Central memory CD8-positive, alpha-beta T cell (primary cell): ENCODE results near the gene TMEM8B.

Source experiments
- ATAC-seq: fragments of 150-1000 bp; cut with Tn5 transposase; replicated peaks from 2 replicates; pipeline ENCODE4 v1.10.0; 2022; ENCODE audit warnings: mild to moderate bottlenecking, moderate FRiP score, moderate number of reproducible peaks; ENCODE audit not compliant: poor library complexity, severe bottlenecking; ENCODE audit errors: extremely low read depth
- DNase-seq, 2 donors: peaks; one replicate each; pipeline ENCODE4 v3.0.0; 2021; ENCODE audit warnings: low spot score in 2 of 2
- H3K27ac Mint-ChIP-seq: one replicate; pipeline ENCODE4 v1.8.0; 2022; ENCODE audit warnings: low read depth, mild to moderate bottlenecking, moderate library complexity, mixed read lengths
- H3K27me3 Mint-ChIP-seq: one replicate; pipeline ENCODE4 v1.8.0; 2022; ENCODE audit warnings: mixed read lengths
- H3K36me3 Mint-ChIP-seq: one replicate; pipeline ENCODE4 v1.8.0; 2022; ENCODE audit warnings: mild to moderate bottlenecking, moderate library complexity, mixed read lengths; ENCODE audit not compliant: insufficient read depth
- H3K4me1 Mint-ChIP-seq: one replicate; pipeline ENCODE4 v1.8.0; 2022; ENCODE audit warnings: mixed read lengths
- H3K4me3 Mint-ChIP-seq: one replicate; pipeline ENCODE4 v1.8.0; 2022; ENCODE audit warnings: mild to moderate bottlenecking, moderate library complexity, mixed read lengths
- H3K9me3 Mint-ChIP-seq: one replicate; pipeline ENCODE4 v1.8.0; 2022; ENCODE audit warnings: mixed read lengths

TMEM8B gene

DNA sequence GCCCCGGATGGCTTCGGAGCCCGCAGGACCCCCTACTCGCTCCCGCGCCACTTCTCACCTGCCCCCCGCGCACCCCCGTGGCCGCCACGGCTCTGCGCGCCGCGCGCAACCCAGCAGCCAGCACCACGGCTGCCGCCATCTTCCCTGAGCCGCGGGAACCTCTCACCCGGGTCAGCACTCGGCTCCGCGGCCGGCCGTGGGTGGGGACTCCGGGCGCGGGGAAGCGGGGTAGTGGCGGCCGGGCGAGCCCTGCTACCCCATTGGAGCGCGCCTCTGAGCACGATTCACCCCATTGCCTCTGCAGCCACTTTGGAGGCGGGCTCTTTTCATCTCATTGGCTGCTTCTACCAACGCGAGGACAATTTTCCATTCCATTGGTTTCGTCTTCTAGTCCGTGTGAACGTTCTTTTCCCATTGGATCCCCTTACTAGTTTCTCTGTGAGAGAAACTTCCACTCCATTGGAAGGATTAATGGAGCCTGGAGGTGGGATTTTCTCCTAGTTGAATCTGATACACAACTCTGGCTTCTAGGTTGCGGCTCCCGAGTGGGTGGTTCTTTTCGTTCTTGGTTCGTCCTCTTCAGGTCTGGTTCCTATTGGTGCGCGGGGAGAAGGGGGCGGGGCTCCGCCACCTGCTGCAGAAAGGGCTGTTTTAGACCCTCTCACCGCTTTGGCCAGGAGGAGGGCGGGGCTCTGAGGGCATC is 14.0 kb upstream of the TMEM8B start, which contains the start of gene HINT2:
TSS of gene HINT2 (minus strand) at position 202 of the 703 bp plus-strand sequence. CDS start at position 139, 63 bp downstream.
- Mint-ChIP-seq H3K4me1 (peaks cover 38% of the 10 kb centered on the region), H3K27me3 (no peaks in the 10 kb centered on the region), H3K4me3 (peak within 1 kb of the TSS; percentile 91), H3K27ac (peak within 1 kb of the TSS; percentile 83), H3K36me3 (peaks cover 27% of the 10 kb centered on the region), H3K9me3 (no peaks in the 10 kb centered on the region)
- ATAC-seq (peak; percentile 81), DNase-seq (peak; percentile 93 to 95)

- H3K27me3 Mint-ChIP-seq: no peaks in the 10 kb centered on the region
- no peak for DNase-seq
- no peaks in the 10 kb centered on the region for H3K9me3 Mint-ChIP-seq
- peaks cover 31% of the 10 kb centered on the region for H3K4me1 Mint-ChIP-seq
- peaks cover 22% of the 10 kb centered on the region for H3K36me3 Mint-ChIP-seq
- H3K4me3 Mint-ChIP-seq: no peak overlapping the region
- no peak for ATAC-seq
- no peak overlapping the region for H3K27ac Mint-ChIP-seq
Observed at GRCh38 chr9:35816708-35817107, 12.3 kb upstream of the TMEM8B start.

DNA sequence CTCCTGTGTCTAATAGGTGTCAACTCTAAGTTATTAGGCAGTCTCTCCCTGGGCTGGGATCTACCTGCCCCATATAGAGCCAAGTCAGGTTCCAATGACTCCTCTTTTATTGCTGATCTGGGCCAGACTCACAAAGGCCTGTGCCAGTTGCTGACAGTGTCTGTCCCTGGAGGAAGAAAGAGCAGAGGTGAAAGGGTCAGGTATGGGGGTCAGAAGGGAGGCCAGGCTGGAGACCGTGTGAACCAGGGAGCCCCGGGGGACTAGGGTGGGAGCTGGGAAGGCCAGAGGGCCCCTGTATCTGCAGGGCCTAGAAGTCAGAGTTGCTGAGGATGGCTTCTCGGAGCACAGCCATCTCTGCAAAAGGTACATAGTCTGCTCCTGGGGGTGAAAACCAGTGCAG is 10.7 kb upstream of the TMEM8B start:
- H3K36me3 Mint-ChIP-seq: peaks cover 16% of the 10 kb centered on the region
- no peaks in the 10 kb centered on the region for H3K27me3 Mint-ChIP-seq
- ATAC-seq: no peak
- H3K9me3 Mint-ChIP-seq: no peaks in the 10 kb centered on the region
- no peak overlapping the region for H3K27ac Mint-ChIP-seq
- no peak for DNase-seq
- H3K4me1 Mint-ChIP-seq: peaks cover 17% of the 10 kb centered on the region
- no peak overlapping the region for H3K4me3 Mint-ChIP-seq

- no peaks in the 10 kb centered on the region for H3K9me3 Mint-ChIP-seq
- peaks cover 7% of the 10 kb centered on the region for H3K4me1 Mint-ChIP-seq
- H3K36me3 Mint-ChIP-seq: peaks cover 9% of the 10 kb centered on the region
- H3K27ac Mint-ChIP-seq: no peak overlapping the region
- H3K27me3 Mint-ChIP-seq: no peaks in the 10 kb centered on the region
- DNase-seq (no peak), ATAC-seq (no peak)
- H3K4me3 Mint-ChIP-seq: no peak overlapping the region
Observed at GRCh38 chr9:35820076-35820475, 9.0 kb upstream of the TMEM8B start.

DNA sequence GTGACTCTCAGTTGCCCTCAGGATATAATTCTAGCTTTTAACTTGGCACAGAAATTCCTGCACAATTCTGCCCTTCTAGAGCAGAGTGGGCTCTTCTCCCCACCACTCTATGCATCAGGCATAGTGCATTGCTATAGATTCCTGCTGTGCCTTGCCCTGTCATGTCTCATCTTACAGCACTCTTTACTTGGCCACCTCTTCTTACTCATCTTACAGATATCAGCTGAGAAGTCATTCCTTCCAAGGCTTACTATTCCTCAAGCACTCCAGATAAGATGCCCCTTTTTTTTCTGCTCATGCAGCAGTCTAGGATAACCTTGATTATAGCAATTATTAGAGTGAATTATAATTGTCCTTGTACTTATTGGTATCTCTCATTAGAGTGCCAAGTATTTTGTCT is 6.1 kb upstream of the TMEM8B start:
- DNase-seq (no peak), ATAC-seq (no peak)
- Mint-ChIP-seq H3K9me3 (no peaks in the 10 kb centered on the region), H3K4me1 (peaks cover 6% of the 10 kb centered on the region), H3K27me3 (no peaks in the 10 kb centered on the region), H3K36me3 (peaks cover 4% of the 10 kb centered on the region), H3K27ac (no peak overlapping the region), H3K4me3 (no peak overlapping the region)

- Mint-ChIP-seq H3K27me3 (no peaks in the 10 kb centered on the region), H3K36me3 (peaks cover 7% of the 10 kb centered on the region), H3K9me3 (no peaks in the 10 kb centered on the region), H3K4me1 (peaks cover 33% of the 10 kb centered on the region), H3K27ac (no peak overlapping the region), H3K4me3 (no peak overlapping the region)
- DNase-seq (peak in 1 of 2 donors; percentile 25), ATAC-seq (no peak)
Observed at GRCh38 chr9:35826071-35826701, 2.8 kb upstream of the TMEM8B start.

DNA sequence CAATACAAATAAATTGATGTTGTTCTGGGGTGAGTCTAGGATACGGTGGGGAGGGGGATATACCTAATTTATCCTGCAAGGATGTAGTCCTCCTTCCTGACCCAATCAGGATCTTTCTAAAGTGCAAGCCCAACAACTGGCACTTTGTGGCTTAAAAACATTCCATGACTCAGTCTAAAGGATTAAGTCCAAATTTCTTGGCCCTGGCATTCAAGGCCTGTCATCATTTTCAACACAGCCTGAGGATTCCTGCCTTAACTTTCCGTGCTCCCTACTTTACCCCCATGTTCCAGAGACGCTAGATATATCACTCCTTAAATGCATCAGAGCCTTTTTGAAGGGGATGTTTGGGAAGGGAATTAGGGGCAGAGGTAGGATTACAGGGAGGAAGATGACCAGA is 1.5 kb upstream of the TMEM8B start:
- DNase-seq (no peak), ATAC-seq (no peak)
- Mint-ChIP-seq H3K4me1 (peaks cover 38% of the 10 kb centered on the region), H3K4me3 (peak overlapping the region; percentile 89), H3K9me3 (no peaks in the 10 kb centered on the region), H3K27me3 (no peaks in the 10 kb centered on the region), H3K36me3 (peaks cover 7% of the 10 kb centered on the region), H3K27ac (no peak overlapping the region)

GRCh38 chr9:35828716-35829083 is 328 bp upstream of the TMEM8B start, which contains the start of gene FAM221B:
FAM221B (minus strand) TSS chr9:35828732; CDS start chr9:35826161, 2,571 bp downstream.
- peaks cover 5% of the 10 kb centered on the region for H3K36me3 Mint-ChIP-seq
- H3K4me3 Mint-ChIP-seq: peak within 1 kb of the TSS; percentile 89
- peak within 1 kb of the TSS; percentile 96 for H3K27ac Mint-ChIP-seq
- DNase-seq (no peak), ATAC-seq (peak; percentile 13)
- H3K4me1 Mint-ChIP-seq: peaks cover 38% of the 10 kb centered on the region
- no peaks in the 10 kb centered on the region for H3K9me3 Mint-ChIP-seq
- no peaks in the 10 kb centered on the region for H3K27me3 Mint-ChIP-seq

GRCh38 chr9:35829764-35830096 is 702 bp downstream of the TMEM8B start:
- DNase-seq: no peak
- Mint-ChIP-seq H3K4me1 (peaks cover 43% of the 10 kb centered on the region), H3K36me3 (peaks cover 5% of the 10 kb centered on the region), H3K27ac (peak overlapping the region; percentile 96), H3K27me3 (no peaks in the 10 kb centered on the region), H3K9me3 (no peaks in the 10 kb centered on the region), H3K4me3 (peak overlapping the region; percentile 89)
- ATAC-seq: no peak

- H3K27me3 Mint-ChIP-seq: no peaks in the 10 kb centered on the region
- no peak for DNase-seq
- H3K36me3 Mint-ChIP-seq: peaks cover 5% of the 10 kb centered on the region
- no peak overlapping the region for H3K4me3 Mint-ChIP-seq
- no peaks in the 10 kb centered on the region for H3K9me3 Mint-ChIP-seq
- H3K27ac Mint-ChIP-seq: no peak overlapping the region
- ATAC-seq: no peak
- peaks cover 43% of the 10 kb centered on the region for H3K4me1 Mint-ChIP-seq
Observed at GRCh38 chr9:35831040-35831439, 2.0 kb downstream of the TMEM8B start.

DNA sequence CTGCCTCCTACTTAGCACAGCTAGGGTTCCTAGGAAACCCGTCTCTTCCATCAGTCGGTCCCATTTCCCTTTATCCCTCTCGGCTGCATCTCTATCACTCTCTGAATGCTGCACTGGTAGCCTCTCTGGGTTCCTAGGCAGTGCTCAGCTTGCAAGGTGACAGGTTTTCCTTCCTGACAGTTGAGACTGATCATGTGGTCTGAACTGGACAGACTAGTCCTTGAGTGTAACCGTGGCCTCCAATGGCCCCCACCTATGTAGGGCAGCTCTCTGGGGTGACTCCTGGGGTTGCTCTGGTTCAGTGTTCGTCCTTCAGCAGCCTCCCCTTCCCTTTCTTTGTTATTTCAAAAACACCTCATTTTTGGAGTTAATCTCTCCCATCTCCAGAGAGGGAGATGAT is 3.8 kb downstream of the TMEM8B start:
- Mint-ChIP-seq H3K4me1 (peaks cover 41% of the 10 kb centered on the region), H3K27me3 (no peaks in the 10 kb centered on the region), H3K27ac (no peak overlapping the region), H3K36me3 (peaks cover 3% of the 10 kb centered on the region), H3K4me3 (no peak overlapping the region), H3K9me3 (no peaks in the 10 kb centered on the region)
- ATAC-seq (no peak), DNase-seq (no peak)

- Mint-ChIP-seq H3K4me3 (no peak overlapping the region), H3K9me3 (no peaks in the 10 kb centered on the region), H3K4me1 (peaks cover 29% of the 10 kb centered on the region), H3K27me3 (no peaks in the 10 kb centered on the region), H3K36me3 (peaks cover 3% of the 10 kb centered on the region), H3K27ac (no peak overlapping the region)
- no peak for ATAC-seq
- no peak for DNase-seq
Observed at GRCh38 chr9:35834260-35835215, 5.5 kb downstream of the TMEM8B start.
